ENCODE results near the gene PPM1D. TPM values are rescaled to one million over a fixed set of nuclear protein-coding genes. Genes with fewer than 3 reads are reported as not detected.
A peak's percentile ranks its signal among the peaks of the same experiment; 100 is the strongest.
"Not testable (repeated sequence)": the region's sequence is repeated elsewhere in the genome, so short reads cannot be mapped to it uniquely, and the experiment has no call there.

The PPM1D gene
- total RNA-seq: 10 to 100 TPM; 18.1 to 18.3 TPM
- 6.9 TPM for polyA plus RNA-seq (2013, experiment 1 of 2)
- 7.6 TPM for polyA plus RNA-seq (2013, experiment 2 of 2)
- 11.7 to 57.1 (median 26.7) reads per million in 172 experiments for total RNA-seq

DNA sequence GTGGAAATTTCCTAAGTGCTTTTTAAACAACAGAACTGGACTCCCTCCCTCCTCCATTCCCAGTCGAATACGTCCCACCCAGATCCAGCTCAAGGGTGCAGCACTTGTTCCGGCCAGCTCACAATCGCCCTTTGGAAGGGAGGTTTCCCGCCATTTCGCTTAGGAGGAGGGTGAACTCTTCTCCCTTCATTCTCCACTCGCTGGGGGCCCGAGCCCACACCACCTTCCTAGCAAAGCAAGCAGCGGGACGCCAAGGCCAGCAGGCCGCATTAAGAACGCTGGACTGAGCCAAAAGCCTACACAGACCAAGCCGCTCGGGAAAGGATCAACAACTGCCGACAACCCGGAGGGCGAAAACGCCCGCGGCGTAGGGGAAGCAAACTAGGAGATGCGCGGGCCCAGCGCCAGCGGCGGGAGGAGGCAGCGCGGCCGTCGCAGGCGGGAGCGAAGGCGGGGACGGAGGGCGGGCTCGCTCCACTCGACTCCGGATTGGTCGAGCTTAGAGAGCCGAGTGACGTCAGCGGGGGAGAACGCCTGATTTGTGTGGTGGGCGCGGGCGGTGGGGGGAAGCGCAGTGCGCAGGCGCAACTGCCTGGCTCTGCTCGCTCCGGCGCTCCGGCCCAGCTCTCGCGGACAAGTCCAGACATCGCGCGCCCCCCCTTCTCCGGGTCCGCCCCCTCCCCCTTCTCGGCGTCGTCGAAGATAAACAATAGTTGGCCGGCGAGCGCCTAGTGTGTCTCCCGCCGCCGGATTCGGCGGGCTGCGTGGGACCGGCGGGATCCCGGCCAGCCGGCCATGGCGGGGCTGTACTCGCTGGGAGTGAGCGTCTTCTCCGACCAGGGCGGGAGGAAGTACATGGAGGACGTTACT lies at the start of gene PPM1D:
Gene PPM1D, plus strand, starts transcription at position 574 of the 870 bp plus-strand sequence. Its CDS starts 222 bp downstream, at position 796.
- peak; percentile 95 to 100 (median 97) for DNase-seq
- Histone ChIP-seq H3K27me3 (ENCODE audit: control insufficient read depth in 1 of 2, insufficient read depth in 2 of 2, low read length in 2 of 2) (no peaks in the 10 kb centered on the region), H3K4me3 (ENCODE audit: low read length) (peak within 1 kb of the TSS; percentile 87), H3K27ac (ENCODE audit: low read depth in 1 of 2, low read length in 2 of 2) (peak within 1 kb of the TSS; percentile 84 to 87), H3K36me3 (ENCODE audit: insufficient read depth, low read length) (no peaks in the 10 kb centered on the region), H3K9me3 (ENCODE audit: control insufficient read depth in 1 of 2, insufficient read depth in 1 of 2, low read length in 2 of 2) (no peaks in the 10 kb centered on the region), H3K4me1 (ENCODE audit: insufficient read depth, low read length) (peaks cover 23% of the 10 kb centered on the region)
- H3K27ac Mint-ChIP-seq: peak within 1 kb of the TSS; percentile 94
- TF ChIP-seq, protein P1, sequence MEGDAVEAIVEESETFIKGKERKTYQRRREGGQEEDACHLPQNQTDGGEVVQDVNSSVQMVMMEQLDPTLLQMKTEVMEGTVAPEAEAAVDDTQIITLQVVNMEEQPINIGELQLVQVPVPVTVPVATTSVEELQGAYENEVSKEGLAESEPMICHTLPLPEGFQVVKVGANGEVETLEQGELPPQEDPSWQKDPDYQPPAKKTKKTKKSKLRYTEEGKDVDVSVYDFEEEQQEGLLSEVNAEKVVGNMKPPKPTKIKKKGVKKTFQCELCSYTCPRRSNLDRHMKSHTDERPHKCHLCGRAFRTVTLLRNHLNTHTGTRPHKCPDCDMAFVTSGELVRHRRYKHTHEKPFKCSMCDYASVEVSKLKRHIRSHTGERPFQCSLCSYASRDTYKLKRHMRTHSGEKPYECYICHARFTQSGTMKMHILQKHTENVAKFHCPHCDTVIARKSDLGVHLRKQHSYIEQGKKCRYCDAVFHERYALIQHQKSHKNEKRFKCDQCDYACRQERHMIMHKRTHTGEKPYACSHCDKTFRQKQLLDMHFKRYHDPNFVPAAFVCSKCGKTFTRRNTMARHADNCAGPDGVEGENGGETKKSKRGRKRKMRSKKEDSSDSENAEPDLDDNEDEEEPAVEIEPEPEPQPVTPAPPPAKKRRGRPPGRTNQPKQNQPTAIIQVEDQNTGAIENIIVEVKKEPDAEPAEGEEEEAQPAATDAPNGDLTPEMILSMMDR (IDR thresholded peaks at IDR 0.05): no peak
- peak; percentile 95 for ATAC-seq (ENCODE audit: poor library complexity)
- no peaks in the 10 kb centered on the region for H3K9me3 Mint-ChIP-seq
- H3K4me3 Mint-ChIP-seq: peak within 1 kb of the TSS; percentile 98
- H3K36me3 Mint-ChIP-seq (ENCODE audit: low read depth): peaks cover 17% of the 10 kb centered on the region
- CTCF ChIA-PET: interaction anchor here (1.6 kb wide), 1 partner anchor 38 kb away, joined by 5 read pairs; no protein-coding TSS in a partner anchor
- H3K4me1 Mint-ChIP-seq (ENCODE audit: low read depth): peaks cover 50% of the 10 kb centered on the region
- POLR2A ChIA-PET: interaction anchor here (0.6 to 1.9 kb wide), 15 partner anchors 8 to 1263 kb away, joined by 3 to 22 read pairs (median 4); partner anchors contain the start of genes BCAS3, BRIP1, PTRH2 and USP32
- no peaks in the 10 kb centered on the region for H3K27me3 Mint-ChIP-seq
- intact Hi-C loops (cut with DNase I, micrococcal nuclease): loop anchor here (2.0 to 5.0 kb wide), 6 partner anchors 37 to 1493 kb away; partner anchors contain the start of genes USP32 (in 2 of the 2), BCAS3 (in 1 of the 2) and TRIM37 (in 1 of the 2)

DNA sequence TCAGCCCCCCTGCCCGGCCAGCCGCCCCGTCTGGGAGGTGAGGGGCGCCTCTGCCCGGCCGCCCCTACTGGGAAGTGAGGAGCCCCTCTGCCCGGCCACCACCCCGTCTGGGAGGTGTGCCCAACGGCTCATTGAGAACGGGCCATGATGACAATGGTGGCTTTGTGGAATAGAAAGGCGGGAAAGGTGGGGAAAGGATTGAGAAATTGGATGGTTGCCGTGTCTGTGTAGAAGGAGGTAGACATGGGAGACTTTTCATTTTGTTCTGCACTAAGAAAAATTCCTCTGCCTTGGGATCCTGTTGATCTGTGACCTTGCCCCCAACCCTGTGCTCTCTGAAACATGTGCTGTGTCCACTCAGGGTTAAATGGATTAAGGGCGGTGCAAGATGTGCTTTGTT lies 47.7 kb upstream of the PPM1D start:
- H3K4me3 Mint-ChIP-seq; H3K36me3 Mint-ChIP-seq (ENCODE audit: low read depth); DNase-seq; H3K4me1 ChIP-seq (ENCODE audit: insufficient read depth, low read length); H3K36me3 ChIP-seq (ENCODE audit: insufficient read depth, low read length); H3K4me1 Mint-ChIP-seq (ENCODE audit: low read depth); H3K9me3 ChIP-seq (ENCODE audit: control insufficient read depth in 1 of 2, insufficient read depth in 1 of 2, low read length in 2 of 2); H3K27ac Mint-ChIP-seq; intact Hi-C loops (cut with DNase I, micrococcal nuclease); H3K4me3 ChIP-seq (ENCODE audit: low read length); H3K27me3 ChIP-seq (ENCODE audit: control insufficient read depth in 1 of 2, insufficient read depth in 2 of 2, low read length in 2 of 2); H3K9me3 Mint-ChIP-seq; CTCF ChIA-PET; H3K27me3 Mint-ChIP-seq; H3K27ac ChIP-seq (ENCODE audit: low read depth in 1 of 2, low read length in 2 of 2); ATAC-seq (ENCODE audit: poor library complexity); POLR2A ChIA-PET: not testable (repeated sequence)

DNA sequence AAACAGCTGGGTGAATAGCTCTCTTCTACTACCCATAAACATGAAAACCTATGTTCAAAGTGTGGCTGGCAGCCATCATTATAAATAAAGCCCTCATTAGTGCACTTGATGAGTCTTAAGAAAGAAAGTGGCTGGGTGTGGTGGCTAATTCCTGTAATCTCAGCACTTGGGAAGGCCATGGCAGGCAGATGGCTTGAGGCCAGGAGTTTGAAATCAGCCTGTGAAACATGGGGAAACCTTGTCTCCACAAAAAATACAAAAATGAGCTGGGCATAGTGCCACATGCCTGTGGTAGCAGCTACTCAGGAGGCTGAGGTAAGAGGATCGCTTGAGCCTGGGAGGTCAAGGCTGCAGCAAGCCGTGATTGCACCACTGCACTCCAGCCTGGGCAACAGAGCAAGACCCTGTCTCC lies 45.6 kb upstream of the PPM1D start:
- Mint-ChIP-seq H3K27me3 (no peaks in the 10 kb centered on the region), H3K4me1 (ENCODE audit: low read depth) (no peaks in the 10 kb centered on the region), H3K27ac (no peak overlapping the region), H3K9me3 (peaks cover 6% of the 10 kb centered on the region), H3K4me3 (no peak overlapping the region), H3K36me3 (ENCODE audit: low read depth) (no peaks in the 10 kb centered on the region)
- no peaks in the 10 kb centered on the region for H3K36me3 ChIP-seq (ENCODE audit: insufficient read depth, low read length)
- intact Hi-C loops (cut with DNase I, micrococcal nuclease): no loop called here
- DNase-seq (no peak), ATAC-seq (ENCODE audit: poor library complexity) (no peak)
- H3K4me3 ChIP-seq (ENCODE audit: low read length): no peak overlapping the region
- peaks cover 15 to 17% of the 10 kb centered on the region in 2 experiments for H3K9me3 ChIP-seq (ENCODE audit: control insufficient read depth in 1 of 2, insufficient read depth in 1 of 2, low read length in 2 of 2)
- H3K27ac ChIP-seq (ENCODE audit: low read depth in 1 of 2, low read length in 2 of 2): no peak overlapping the region
- POLR2A ChIA-PET: no interaction called here
- CTCF ChIA-PET: interaction anchor here (1.2 kb wide), 1 partner anchor 16 kb away, joined by 4 read pairs; no protein-coding TSS in a partner anchor
- TF ChIP-seq, protein P1 (IDR thresholded peaks at IDR 0.05): no peak
- H3K4me1 ChIP-seq (ENCODE audit: insufficient read depth, low read length): no peaks in the 10 kb centered on the region
- peaks cover 0 to 3% of the 10 kb centered on the region in 2 experiments for H3K27me3 ChIP-seq (ENCODE audit: control insufficient read depth in 1 of 2, insufficient read depth in 2 of 2, low read length in 2 of 2)
